GM19099 (cell line): Measurements from ENCODE around the gene ICA1.

Experiments used
- POLR2A ChIP-seq: IDR thresholded peaks from 3 replicates; pipeline ENCODE4 v1.6.1; 2011; ENCODE audit warnings: low read depth; ENCODE audit not compliant: insufficient read length; ENCODE audit errors: extremely low read depth

Gene ICA1

DNA sequence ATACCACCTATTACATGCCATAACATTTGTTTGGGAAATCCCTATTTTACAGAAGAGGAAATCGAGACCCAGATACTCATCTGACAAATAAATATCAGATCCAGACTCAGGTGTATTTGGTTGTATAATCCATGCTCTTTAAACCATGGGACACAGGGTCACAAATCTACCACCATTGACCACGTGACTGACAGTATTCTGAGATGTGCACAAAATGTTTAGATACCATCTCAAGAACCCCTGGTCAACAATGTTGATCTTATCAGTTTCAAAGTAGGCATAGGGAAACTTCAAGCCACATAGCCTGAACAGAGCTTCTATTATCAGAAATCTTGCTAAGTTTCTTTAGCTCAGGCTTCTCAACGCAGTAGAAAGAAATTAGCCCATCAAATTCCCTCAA, 93.6 kb downstream of the ICA1 start:
- TF ChIP-seq POLR2A, result no peak

DNA sequence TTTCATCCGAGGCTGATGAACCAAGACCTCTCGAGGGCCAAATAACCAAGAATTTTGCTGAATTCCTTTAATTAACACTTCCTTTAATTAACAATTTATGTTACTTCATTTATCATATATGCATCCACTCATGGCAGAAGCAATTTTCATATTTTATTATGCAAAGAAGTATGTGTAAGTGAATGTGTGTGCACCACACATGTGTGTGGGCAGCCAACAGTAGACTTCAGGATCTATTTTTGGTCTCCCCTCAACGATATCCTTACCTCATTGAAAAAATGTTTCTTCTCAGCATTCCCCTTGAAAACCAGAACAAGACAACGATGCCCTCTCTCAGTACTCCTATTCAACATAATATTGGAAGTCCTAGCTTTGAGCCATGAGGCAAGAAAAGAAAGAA, 96.8 kb downstream of the ICA1 start:
- TF ChIP-seq POLR2A, result no peak

DNA sequence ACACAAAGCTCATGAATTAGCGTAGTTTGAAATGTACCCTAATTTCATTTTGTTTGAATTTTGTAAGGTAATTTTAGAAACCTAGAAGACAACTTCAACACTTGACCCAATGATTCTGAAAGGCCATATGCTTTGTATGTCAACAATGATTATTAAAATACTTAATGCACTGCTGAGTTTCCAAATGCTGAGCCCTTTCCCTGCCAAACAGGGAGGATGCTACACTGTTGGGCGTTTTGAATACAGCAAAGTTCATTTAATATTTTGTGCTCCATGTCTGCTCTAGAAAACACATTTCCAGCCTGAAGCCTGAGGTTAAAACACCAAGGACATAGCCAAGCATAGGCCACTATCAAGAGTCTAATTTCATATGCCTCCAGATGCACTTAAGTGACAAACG, 99.8 kb downstream of the ICA1 start:
- no peak for TF ChIP-seq POLR2A

DNA sequence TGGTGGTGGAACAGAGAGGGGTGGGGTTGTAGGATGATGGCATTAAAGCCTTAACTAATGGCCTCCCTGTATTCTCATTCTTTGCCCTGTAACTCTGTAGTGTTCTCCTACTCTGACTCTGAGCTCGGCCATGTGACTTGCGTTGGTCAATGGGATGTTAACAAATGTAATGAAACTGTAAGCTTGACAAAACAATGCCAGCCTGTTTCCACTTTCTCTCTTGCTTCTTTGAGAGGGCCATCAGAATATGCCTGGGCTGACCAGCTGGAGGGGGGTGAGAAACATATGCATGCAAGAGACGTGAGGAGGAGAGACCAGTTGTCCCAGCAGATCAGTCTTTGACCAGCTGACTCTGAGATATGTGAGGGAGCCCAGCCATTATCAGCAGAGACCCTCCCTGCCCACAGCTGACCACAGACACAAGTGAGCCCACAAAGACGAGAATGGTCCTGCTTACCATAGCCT, 100.6 kb downstream of the ICA1 start:
- no peak for TF ChIP-seq POLR2A

DNA sequence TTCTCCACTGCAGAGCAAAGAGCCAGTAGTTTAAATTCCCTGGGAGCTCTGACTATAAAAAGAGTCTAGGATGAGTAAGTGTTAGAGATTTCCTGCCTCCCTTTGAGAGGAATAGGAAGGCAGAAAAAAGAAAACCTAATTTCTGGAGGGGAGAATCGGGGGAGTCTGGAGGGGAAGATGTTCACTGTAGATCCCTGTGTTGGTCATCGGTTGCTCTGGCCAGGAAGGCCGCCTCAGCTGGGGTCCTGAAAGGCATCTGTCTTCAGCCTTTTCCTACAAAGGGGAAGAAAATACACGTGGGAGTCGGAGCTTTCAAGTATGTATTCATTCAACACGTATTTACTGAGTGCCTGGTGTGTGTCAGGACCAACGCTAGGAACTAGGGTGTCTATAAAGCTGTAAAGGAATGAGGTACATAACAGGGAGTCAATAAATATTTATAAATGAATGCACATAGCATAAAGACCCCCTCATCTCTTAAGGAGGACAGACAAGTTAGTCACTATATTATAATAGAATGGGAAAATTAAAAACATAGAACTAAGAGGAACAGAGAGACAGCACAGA, 101.1 kb downstream of the ICA1 start:
- no peak for TF ChIP-seq POLR2A

DNA sequence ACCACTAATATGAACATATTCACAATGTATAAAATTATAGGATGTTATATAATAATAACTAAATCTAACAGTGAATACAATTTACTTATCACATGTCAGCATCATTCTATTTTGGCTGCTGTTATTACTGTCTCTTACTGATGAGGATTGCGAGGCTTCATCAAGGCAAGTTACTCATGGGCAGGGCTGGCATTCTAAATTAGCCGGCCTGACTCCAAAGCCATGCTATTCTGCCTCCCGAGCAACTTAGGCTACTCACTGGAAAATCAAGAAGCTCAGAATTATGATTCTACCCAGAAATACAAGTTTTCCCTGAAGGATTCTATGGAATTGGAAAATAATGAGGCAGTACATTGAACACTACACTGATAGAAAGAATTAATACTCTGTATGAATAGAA, 101.7 kb downstream of the ICA1 start:
- TF ChIP-seq POLR2A, result no peak

DNA sequence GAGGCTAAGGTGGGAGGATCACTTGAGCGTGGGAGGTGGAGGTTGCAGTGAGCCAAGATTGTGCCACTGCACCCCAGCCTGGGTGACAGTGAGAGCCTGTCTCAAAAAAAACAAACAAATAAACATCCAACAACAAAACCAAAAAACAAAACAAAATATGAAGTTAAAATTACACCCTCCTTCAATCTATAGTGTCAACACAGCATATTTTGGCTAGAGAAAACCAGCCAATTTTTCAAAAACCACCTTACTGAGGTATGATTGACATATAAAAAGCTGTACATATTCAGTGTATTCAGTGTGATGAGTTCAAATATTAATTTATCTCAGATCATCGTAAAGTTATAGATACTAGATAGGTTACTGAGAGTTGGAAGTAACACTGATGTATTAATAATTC, 102.4 kb downstream of the ICA1 start:
- no peak for TF ChIP-seq POLR2A

DNA sequence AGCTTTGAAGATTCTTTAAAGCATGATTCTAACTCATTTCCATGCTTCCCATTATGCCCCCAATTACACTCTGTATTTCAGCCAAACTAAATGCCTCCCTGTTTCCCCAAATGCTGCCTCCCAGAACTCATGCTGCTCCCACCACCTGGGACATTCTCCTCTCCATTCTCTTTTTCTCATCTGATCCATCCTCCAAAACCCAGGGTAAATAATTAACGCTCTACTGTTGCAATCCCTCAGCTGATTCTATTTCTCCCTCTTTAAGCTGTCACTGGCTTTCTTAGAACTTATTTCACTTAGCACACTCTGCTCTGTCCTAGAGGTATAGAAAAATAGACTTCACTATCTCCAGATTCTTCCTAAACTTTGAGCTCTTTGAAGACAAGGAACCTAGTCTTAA, 104.7 kb downstream of the ICA1 start:
- TF ChIP-seq POLR2A, result no peak

DNA sequence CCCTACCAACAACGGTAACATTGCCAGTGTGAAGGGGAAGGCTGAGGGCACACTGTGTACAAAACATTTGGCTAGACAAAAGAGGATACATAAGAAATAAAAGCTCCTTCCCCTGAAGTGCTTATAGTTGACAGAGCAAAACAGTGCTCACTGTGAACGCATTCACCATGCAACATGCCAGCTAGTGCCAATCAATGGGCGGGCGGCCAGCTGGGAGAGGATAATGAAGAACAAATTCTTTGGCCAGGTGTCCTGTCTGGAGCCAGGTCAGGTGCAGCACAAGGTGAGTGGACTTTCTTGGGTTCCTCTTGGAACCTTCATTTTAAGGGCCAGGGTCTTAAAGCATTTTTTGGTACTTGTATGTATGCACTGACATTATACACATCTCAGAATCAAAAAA, 106.1 kb downstream of the ICA1 start:
- TF ChIP-seq POLR2A, result no peak

DNA sequence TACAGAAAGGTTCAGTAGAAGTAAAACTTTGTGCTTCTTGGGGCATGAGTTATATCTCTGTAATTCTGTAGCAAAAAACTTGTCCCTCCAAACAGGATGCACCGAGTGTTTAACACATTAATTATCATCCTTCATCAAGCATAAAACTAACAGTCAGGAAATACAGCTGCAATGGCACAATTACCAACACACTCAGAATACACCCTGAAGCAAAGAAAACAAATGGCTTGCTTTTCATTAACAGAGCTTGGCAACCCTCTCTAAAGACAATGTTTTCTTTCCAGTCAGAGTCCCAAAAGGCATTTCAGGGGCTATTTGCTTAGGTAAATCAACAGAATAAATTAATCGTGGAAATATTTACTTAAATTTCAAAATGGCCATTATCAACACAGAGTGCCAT, 107.7 kb downstream of the ICA1 start:
- no peak for TF ChIP-seq POLR2A

DNA sequence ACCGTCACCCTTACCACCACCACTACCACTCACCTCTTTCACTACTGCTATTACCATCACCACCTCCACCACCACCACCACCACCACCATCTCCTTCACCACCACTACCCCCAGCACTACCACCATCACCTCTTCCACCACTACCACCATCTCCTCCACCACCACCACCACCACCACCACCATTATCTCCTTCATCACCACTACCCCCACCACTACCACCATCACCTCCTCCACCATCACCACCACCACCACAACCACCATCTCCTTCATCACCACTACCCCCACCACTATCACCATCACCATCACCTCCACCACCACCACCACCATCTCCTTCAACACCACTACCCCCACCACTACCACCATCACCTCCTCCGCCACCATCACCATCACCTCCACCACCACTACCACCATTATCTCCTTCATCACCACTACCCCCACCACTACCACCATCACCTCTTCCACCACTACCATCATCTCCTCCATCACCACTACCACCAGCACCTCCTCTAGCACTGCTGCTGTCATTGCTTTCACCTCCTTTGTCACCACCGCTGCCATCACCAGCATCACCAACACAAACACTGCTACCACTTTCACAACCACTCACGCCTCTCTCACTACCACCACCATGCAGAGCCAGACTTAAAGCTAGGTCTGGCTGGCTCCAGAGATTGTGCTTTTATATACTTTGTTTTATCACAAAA, 109.3 kb downstream of the ICA1 start:
- no peak for TF ChIP-seq POLR2A

DNA sequence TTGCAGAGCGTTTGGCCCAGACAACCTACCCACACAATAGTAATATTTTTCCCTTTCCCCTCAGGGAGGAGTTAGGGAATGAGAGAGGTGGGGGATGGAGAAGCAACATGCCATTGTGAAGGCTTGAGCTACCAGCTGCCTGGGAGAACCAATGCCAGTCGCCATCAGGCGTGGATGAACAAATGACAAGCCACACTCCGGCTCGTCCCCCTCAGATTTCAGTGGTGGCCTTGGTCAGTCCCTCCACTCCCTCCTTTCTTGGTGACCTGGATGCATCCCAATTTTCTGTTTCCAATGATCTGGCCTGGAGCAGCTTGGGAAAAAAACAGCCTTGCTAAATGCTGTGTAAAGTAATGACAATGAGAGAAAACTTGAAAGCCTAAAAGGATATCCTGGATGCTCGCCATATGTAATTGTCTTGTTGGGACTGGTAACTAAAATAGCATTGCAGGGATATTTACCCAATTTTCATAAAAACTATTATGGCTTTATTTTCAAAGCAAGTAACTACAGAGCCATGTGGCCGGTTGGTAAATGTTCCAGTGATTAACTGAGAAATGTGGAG, 110.7 kb downstream of the ICA1 start:
- no peak for TF ChIP-seq POLR2A

DNA sequence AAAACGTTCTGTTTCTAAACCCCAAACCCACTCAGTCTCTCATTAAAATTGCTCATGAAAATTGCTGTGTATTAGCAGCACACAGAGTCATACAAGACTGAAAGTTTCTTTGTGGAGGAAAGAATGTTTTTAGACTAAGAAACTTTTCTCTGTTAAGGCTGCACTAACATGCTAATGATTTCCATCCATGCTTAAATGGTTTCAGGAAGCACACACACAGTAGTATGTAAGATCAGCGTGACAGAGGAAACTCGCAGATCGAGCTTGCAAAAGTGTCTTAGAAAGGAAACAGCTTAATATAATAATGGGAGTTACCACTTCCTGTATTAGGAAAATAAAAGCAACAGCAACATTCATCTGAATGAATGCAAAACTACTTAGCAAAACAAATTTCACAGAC, 112.7 kb downstream of the ICA1 start:
- TF ChIP-seq POLR2A, result no peak

DNA sequence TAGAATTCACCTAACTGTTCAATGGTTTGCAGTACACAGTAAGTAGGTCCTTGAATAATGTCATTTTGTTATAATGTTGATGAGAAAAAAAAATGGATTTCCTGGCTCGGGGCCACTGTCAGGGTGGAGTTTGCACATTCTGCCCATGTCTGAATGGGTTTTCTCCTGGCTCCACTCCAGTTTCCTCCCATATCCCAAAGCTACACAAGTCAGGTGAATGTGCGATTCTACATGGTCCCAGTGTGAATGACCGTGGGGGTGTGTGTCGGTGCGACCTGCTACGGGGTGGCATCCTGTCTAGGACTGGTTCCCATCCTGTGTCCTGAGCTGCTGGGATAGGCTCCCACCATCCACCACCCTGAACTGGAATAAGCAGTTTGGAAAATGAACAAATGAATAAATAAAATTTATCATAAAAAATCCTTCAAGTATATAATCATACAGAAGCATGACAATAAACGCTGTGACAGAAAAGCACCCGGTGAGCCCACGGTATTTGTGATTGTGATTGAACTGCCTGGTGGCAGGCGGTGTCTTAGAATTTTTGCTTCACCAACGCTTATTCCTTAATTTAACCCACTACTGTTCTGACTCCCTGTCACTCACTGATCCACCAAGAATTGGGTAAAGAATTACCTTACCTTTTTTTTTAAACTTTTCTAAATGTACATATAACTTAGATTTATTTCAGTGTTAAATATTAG, 114.1 kb downstream of the ICA1 start:
- no peak for TF ChIP-seq POLR2A

DNA sequence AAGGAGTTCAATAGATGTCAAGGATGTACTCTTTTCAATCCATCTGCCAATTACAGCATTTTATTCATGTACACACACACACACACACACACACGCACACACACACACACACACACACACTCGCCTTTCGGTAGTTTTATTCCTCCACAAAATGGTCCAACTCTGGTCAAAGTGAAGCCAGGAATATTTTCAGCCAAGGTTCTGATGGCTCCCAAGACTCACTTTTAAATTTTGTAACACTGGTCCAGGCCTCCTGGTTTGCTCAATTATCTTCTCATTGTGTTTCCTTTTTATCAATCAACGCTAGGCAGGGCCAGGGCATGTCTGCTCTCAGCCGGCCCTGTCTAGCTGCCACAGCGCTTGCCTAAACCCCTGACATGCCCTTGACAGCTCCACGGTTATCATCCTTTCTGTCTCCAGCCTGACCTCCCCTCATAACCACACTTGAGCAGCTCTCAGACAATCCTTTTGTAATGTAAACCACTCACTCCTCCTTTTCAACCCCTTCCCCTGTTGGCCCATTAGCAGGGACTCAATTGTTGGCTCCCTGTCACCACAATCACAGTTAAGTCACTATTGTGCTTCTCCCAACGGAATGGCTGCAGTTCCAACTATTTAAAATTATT, 115.1 kb downstream of the ICA1 start:
- no peak for TF ChIP-seq POLR2A
